ENCODE data around the gene VANGL2.

VANGL2 gene

DNA sequence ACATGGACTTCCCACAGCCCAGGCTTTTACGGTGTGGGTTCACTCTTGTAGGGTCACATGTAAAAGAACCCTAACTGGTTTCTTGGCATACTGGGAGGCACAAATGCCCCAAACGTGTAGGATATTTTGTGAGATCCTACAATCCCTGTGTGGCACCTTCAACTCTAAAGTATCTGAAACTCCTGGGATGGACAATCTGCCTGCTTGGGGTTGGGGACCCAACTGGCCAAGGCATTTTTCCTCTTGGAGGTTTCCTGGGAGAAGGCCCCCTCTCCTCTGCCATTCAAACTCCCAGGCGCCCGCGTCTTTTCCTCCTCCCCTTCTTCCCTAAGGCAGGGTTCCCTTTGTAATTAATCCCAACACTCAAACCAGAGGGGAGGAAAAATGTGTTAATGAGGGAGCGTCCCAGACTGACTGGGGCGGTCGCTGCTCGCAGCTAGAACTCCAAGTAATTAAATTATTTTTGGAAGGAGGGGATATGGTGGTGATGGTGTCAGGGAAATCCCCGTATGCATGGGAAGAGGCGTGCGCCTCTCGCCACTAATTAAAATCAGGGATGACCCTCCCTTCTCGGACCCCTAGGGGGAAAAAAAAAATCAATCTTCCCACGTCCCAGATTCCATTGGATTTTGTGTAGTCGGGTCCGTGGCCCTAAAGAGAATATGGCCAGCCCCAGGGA is 681 bp upstream of the VANGL2 start:
- DNase-seq (ENCODE audit: low read depth), result no peak
- TF ChIP-seq, protein P1, sequence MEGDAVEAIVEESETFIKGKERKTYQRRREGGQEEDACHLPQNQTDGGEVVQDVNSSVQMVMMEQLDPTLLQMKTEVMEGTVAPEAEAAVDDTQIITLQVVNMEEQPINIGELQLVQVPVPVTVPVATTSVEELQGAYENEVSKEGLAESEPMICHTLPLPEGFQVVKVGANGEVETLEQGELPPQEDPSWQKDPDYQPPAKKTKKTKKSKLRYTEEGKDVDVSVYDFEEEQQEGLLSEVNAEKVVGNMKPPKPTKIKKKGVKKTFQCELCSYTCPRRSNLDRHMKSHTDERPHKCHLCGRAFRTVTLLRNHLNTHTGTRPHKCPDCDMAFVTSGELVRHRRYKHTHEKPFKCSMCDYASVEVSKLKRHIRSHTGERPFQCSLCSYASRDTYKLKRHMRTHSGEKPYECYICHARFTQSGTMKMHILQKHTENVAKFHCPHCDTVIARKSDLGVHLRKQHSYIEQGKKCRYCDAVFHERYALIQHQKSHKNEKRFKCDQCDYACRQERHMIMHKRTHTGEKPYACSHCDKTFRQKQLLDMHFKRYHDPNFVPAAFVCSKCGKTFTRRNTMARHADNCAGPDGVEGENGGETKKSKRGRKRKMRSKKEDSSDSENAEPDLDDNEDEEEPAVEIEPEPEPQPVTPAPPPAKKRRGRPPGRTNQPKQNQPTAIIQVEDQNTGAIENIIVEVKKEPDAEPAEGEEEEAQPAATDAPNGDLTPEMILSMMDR (IDR thresholded peaks at IDR 0.05; ENCODE audit: control insufficient read depth, extremely low read depth, insufficient read depth), result no peak
- H3K4me3 ChIP-seq (ENCODE audit: low read depth, low read length), result peak overlapping the region; percentile 55

DNA sequence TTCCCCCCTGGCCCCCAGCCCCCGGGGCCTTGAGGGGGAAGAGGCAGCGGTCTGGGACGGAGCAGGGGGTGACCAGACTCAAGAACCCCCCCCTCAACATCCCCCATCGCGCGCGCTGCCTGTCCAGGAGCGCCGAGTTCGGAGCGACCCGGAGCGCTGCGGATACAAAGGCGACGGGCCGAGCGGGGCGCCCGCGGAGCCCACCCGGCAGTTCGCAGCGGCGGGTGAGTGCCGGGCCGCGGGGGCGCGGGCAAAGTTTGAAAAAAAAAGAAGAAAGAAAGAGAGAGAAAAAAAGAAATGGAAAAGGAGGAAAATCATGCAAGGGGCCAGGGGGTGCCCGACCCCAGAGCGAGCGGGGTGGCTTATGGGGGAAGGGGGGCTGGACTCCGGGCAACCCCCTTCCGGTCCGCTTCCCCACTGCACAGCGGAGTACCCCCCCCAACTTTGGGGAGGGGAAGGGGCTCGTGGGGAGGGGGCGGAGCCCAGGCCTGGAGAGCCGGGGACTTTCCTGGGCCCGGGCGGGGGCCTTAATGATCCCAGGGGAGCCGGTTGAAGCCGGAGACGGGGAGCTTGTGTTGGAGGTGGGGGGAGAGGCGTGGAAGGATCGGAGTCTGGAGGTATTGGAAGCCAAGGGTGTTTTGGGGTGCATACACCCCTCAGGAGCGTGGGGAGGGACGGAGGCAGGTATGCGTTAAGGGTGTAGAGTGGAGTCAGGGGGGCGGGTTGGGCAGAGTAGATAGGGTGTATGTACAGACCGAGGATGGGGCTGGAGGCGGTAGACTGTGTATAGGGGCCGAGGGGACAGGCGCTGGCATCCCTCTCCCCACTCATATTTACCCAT is 502 bp downstream of the VANGL2 start:
- no peak for DNase-seq (ENCODE audit: low read depth)
- TF ChIP-seq, protein P1 (IDR thresholded peaks at IDR 0.05; ENCODE audit: control insufficient read depth, extremely low read depth, insufficient read depth), result no peak
- peak overlapping the region; percentile 55 for H3K4me3 ChIP-seq (ENCODE audit: low read depth, low read length)

DNA sequence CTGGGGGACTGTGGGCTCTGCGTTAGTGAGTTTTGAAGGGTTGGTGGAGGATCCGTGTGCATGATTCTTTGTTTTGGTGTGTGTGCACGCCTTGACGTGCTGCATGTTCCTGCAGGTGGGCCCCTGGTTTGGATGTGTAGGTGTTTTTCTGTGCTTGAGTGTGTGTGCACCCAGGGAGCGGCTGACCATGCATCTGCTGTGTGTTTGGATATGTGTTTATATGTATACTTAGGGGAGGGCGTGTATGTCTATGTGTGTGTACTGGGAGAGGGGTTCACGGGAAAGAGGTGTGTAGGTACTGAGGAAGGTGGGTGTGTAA is 1.1 kb downstream of the VANGL2 start:
- H3K4me3 ChIP-seq (ENCODE audit: low read depth, low read length), result peak overlapping the region; percentile 55; the same call in 1 of the 2 replicates
- TF ChIP-seq, protein P1 (IDR thresholded peaks at IDR 0.05; ENCODE audit: control insufficient read depth, extremely low read depth, insufficient read depth), result no peak
- no peak for DNase-seq (ENCODE audit: low read depth)

DNA sequence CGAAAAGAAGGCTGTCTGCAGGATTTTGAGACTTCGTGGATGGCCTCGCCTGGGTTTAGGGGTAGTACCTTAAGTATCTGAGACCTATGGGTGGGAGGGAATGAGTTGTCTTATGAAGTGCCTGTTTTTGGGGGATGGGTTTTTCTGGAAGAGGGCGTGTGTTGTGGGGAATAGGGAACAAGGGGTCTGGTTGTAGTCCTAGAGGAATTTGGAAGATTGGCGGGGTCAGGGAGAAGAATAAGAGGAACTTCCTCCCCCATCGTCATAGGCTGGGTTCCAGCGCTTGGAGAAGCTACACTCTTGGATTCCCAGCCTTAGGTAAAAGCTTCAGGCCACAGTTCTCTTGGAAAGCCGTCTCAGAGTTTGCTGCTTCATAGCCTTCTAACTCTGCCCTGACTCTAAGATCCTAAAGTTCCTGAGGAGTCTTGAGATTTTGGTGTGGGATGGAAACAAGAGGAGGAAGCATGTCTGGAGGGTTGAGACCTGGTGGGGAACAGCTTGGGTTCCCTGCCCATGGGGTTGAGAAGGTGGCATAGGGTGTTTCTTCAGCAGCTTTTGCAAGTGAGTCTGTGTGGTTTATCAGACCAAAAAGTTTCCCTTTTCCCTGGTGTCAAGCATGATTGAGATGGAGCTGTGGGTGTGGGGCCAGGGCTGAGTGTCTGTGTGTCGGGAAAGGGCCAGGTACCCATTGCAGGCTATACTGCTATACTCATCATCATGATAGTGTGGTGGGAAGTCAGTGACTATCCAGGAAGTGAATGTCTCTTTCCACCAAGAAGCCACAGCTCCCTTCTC is 1.8 kb downstream of the VANGL2 start:
- no peak overlapping the region for H3K4me3 ChIP-seq (ENCODE audit: low read depth, low read length)
- DNase-seq (ENCODE audit: low read depth), result no peak
- TF ChIP-seq, protein P1 (IDR thresholded peaks at IDR 0.05; ENCODE audit: control insufficient read depth, extremely low read depth, insufficient read depth), result no peak

DNA sequence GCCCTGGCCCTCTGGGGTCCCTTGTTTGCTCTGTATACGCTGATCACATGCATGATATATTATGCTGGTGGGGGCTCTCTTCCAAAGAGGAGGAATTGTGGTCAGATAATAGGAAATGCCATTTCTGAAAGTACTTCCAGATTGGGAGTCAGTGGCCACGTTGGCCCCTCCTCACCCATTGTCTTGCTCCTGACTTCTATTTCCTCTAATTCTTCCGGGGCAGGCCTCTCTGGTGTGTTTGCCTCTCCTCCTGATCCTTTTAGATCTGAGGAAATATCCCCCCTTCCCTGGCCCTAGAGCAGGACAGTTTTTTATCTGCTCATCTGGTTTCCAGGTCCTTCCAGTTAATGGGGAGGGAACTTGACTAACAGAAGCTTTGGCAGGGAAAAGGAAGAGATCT is 2.9 kb downstream of the VANGL2 start:
- TF ChIP-seq, protein P1 (IDR thresholded peaks at IDR 0.05; ENCODE audit: control insufficient read depth, extremely low read depth, insufficient read depth), result no peak
- H3K4me3 ChIP-seq (ENCODE audit: low read depth, low read length), result no peak overlapping the region
- DNase-seq (ENCODE audit: low read depth), result no peak

DNA sequence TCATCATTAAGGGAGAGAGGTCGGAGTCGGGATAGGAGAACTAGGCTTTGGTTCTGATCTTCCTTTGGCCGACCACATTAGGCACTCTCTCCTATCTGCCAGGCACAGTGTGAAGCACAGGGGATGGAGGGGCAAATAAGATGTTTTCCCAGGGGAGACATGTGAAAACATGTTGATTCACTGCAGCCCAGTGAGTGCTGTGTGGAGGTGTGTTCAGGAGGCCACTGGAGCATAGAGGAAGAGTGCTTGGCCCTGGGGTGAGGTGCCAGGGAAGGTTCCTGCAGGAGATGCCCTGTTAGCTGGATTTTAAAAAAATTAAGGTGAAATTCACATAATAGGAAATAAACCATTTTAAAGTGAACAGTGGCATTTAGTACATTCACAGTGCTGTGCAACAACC is 3.7 kb downstream of the VANGL2 start:
- TF ChIP-seq, protein P1 (IDR thresholded peaks at IDR 0.05; ENCODE audit: control insufficient read depth, extremely low read depth, insufficient read depth), result no peak
- no peak for DNase-seq (ENCODE audit: low read depth)
- no peak overlapping the region for H3K4me3 ChIP-seq (ENCODE audit: low read depth, low read length)

Measured in LNCaP clone FGC (cell line).